Liver (tissue), 9 donors: ENCODE measurements around the gene SLC16A2. TPM values are rescaled to one million over a fixed set of nuclear protein-coding genes. Genes with fewer than 3 reads are reported as not detected.
A peak's percentile ranks its signal among the peaks of the same experiment; 100 is the strongest.

Source experiments
- DNase-seq: peaks from one replicate; pipeline ENCODE4 v3.0.0-alpha.2; 2017; ENCODE audit warnings: low spot score
- H3K27ac ChIP-seq, 2 donors: one replicate each; pipeline ENCODE4 v1.7.0; 2013; ENCODE audit warnings: inconsistent platforms in 2 of 2, low read length in 2 of 2, control low read depth in 1 of 2, low read depth in 1 of 2, mild to moderate bottlenecking in 1 of 2
- H3K27me3 ChIP-seq, 4 donors: one replicate each; pipeline versions ENCODE4 v1.6.1 to v1.7.0; 2013; ENCODE audit warnings: low read length in 3 of 4, inconsistent platforms in 1 of 4, mild to moderate bottlenecking in 1 of 4, moderate library complexity in 1 of 4; ENCODE audit not compliant: control insufficient read depth in 4 of 4, insufficient read depth in 4 of 4
- H3K36me3 ChIP-seq, 4 donors: one replicate each; pipeline versions ENCODE4 v1.6.1 to v1.7.0; 2013; ENCODE audit warnings: low read length in 3 of 4, mild to moderate bottlenecking in 3 of 4, low read depth in 1 of 4, moderate library complexity in 1 of 4; ENCODE audit not compliant: control insufficient read depth in 4 of 4, insufficient read depth in 3 of 4
- H3K4me1 ChIP-seq, 4 donors: one replicate each; pipeline versions ENCODE4 v1.6.1 to v1.7.0; 2013; ENCODE audit warnings: low read length in 3 of 4, mild to moderate bottlenecking in 3 of 4, moderate library complexity in 1 of 4; ENCODE audit not compliant: control insufficient read depth in 4 of 4, insufficient read depth in 4 of 4
- H3K4me3 ChIP-seq, 3 donors: one replicate each; pipeline versions ENCODE4 v1.6.1 to v1.7.0; 2013; ENCODE audit warnings: low read length in 3 of 3, control low read depth in 1 of 3, low read depth in 1 of 3, mild to moderate bottlenecking in 1 of 3
- H3K9ac ChIP-seq, 2 donors: one replicate each; pipeline ENCODE4 v1.7.0; 2013; ENCODE audit warnings: low read length in 2 of 2, mild to moderate bottlenecking in 2 of 2, moderate library complexity in 2 of 2, control low read depth in 1 of 2, low read depth in 1 of 2
- H3K9me3 ChIP-seq, 4 donors: one replicate each; pipeline versions ENCODE4 v1.6.1 to v1.7.0; 2013; ENCODE audit warnings: low read length in 3 of 4; ENCODE audit not compliant: control insufficient read depth in 4 of 4
- EGR1 ChIP-seq, 2 donors: IDR thresholded peaks; 2 replicates each; pipeline ENCODE4 v1.6.1; 2016 to 2018; ENCODE audit warnings: antibody characterized with exemption in 2 of 2, low read depth in 2 of 2
- FOXA1 ChIP-seq: IDR thresholded peaks from 2 replicates; pipeline ENCODE4 v1.6.1; 2016; ENCODE audit warnings: antibody characterized with exemption
- FOXA2 ChIP-seq: IDR thresholded peaks from 2 replicates; pipeline ENCODE4 v1.6.1; 2016; ENCODE audit warnings: antibody characterized with exemption
- GABPA ChIP-seq, 2 donors: IDR thresholded peaks in 1 of 2; conservative IDR thresholded peaks in 1 of 2; 2 replicates each; pipeline ENCODE4 v1.6.1; 2016; ENCODE audit warnings: antibody characterized with exemption in 2 of 2, mild to moderate bottlenecking in 1 of 2, moderate library complexity in 1 of 2
- HNF4A ChIP-seq, 2 donors: conservative IDR thresholded peaks; 2 replicates each; pipeline ENCODE4 v1.6.1; 2016; ENCODE audit warnings: antibody characterized with exemption in 2 of 2, mild to moderate bottlenecking in 2 of 2
- HNF4G ChIP-seq: IDR thresholded peaks from 2 replicates; pipeline ENCODE4 v1.6.1; 2016; ENCODE audit warnings: antibody characterized with exemption
- JUND ChIP-seq, 2 donors: IDR thresholded peaks; 2 replicates each; pipeline ENCODE4 v1.6.1; 2016; ENCODE audit warnings: antibody characterized with exemption in 2 of 2
- NR2F2 ChIP-seq: IDR thresholded peaks from 2 replicates; pipeline ENCODE4 v1.6.1; 2016; ENCODE audit warnings: antibody characterized with exemption
- RAD21 ChIP-seq, 2 donors: IDR thresholded peaks; 2 replicates each; pipeline ENCODE4 v1.6.1; 2016; ENCODE audit warnings: antibody characterized with exemption in 2 of 2, mild to moderate bottlenecking in 2 of 2
- REST ChIP-seq: IDR thresholded peaks from 2 replicates; pipeline ENCODE4 v1.6.1; 2016; ENCODE audit warnings: antibody characterized with exemption, mild to moderate bottlenecking
- RXRA ChIP-seq, 2 donors: IDR thresholded peaks; 2 replicates each; pipeline ENCODE4 v1.6.1; 2017 to 2018; ENCODE audit warnings: antibody characterized with exemption in 2 of 2, mild to moderate bottlenecking in 1 of 2
- SP1 ChIP-seq: IDR thresholded peaks from 2 replicates; pipeline ENCODE4 v1.6.1; 2018; ENCODE audit warnings: antibody characterized with exemption, mild to moderate bottlenecking
- TAF1 ChIP-seq: conservative IDR thresholded peaks from 2 replicates; pipeline ENCODE4 v1.6.1; 2016; ENCODE audit warnings: antibody characterized with exemption, mild to moderate bottlenecking
- YY1 ChIP-seq: IDR thresholded peaks from 2 replicates; pipeline ENCODE4 v1.6.1; 2016; ENCODE audit warnings: antibody characterized with exemption, mild to moderate bottlenecking
- ZBTB33 ChIP-seq: IDR thresholded peaks from 2 replicates; pipeline ENCODE4 v1.6.1; 2016; ENCODE audit warnings: antibody characterized with exemption
- WGBS: extraction: QIAGEN DNeasy Blood & Tissue Kit; methylation state at CpG from one replicate; pipeline ENCODE4 v1.1.7; 2013; 5-methylcytosine and 5-hydroxymethylcytosine counted together
- polyA plus RNA-seq, 2 donors: library from polyadenylated mRNA; stranded (reverse) in 1 of 2; unstranded in 1 of 2; fragments of 200-250 nt in 1 of 2; fragments of >200 nt in 1 of 2; fragmentation: Nextera tagmentation in 1 of 2; extraction: Ambion mirVana in 1 of 2; gene quantifications; one replicate each; pipeline versions ENCODE4 v1.2.1 to v1.2.3, GENCODE V29; 2013 to 2015
- total RNA-seq, 2 donors: library from RNA; depleted of rRNA; stranded (reverse); fragments of >200 nt; gene quantifications; one replicate each; pipeline ENCODE4 v1.2.3, GENCODE V29; 2014
- TF ChIP-seq, protein P1 (sequence below): IDR thresholded peaks from 2 replicates; pipeline ENCODE4 v1.6.1; 2016; ENCODE audit warnings: antibody characterized with exemption
- TF ChIP-seq, protein P2 (sequence below): IDR thresholded peaks from 2 replicates; pipeline ENCODE4 v1.6.1; 2016; ENCODE audit warnings: antibody characterized with exemption
- TF ChIP-seq, protein P3 (sequence below): fragments of 150-350 bp; IDR thresholded peaks from 2 replicates; pipeline ENCODE4 v1.5.1; 2017; ENCODE audit warnings: improper control_type of control experiment, low read depth, low read length; ENCODE audit not compliant: missing input control
- donor health status: healthy.
- donor health status: healthy.
- donor health status: healthy.
- donor health status: healthy.
- donor health status: healthy.

SLC16A2 gene
- total and polyA plus RNA-seq, 4 donors, result 10.0 to 32.7 (median 21.9) TPM

GRCh38 chrX:74493806-74494205 lies 72.5 kb downstream of the SLC16A2 start (continued):
- TF ChIP-seq ZBTB33 (no peak), GABPA (IDR thresholded peaks at IDR 0.05 in 1 of 2, conservative IDR thresholded peaks at IDR 0.05 in 1 of 2) (no peak), RAD21 (IDR thresholded peaks at IDR 0.05) (no peak), SP1 (no peak), EGR1 (IDR thresholded peaks at IDR 0.05; ENCODE audit: low read depth in 2 of 2) (no peak), FOXA1 (no peak), YY1 (no peak), FOXA2 (no peak), RXRA (IDR thresholded peaks at IDR 0.05) (no peak), NR2F2 (no peak)
- TF ChIP-seq, protein P1, sequence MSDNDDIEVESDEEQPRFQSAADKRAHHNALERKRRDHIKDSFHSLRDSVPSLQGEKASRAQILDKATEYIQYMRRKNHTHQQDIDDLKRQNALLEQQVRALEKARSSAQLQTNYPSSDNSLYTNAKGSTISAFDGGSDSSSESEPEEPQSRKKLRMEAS, result no peak

GRCh38 chrX:74498924-74499323 lies 77.6 kb downstream of the SLC16A2 start:
- no peaks in the 10 kb centered on the region for H3K27me3 ChIP-seq
- TF ChIP-seq HNF4A (conservative IDR thresholded peaks at IDR 0.05) (peak; percentile 33 to 57), NR2F2 (no peak)

GRCh38 chrX:74500067-74500466 lies 78.8 kb downstream of the SLC16A2 start:
- no peak overlapping the region for H3K4me3 ChIP-seq
- no peak for TF ChIP-seq JUND (IDR thresholded peaks at IDR 0.05)
- TF ChIP-seq HNF4A (conservative IDR thresholded peaks at IDR 0.05), result peak in 1 of 2 donors; percentile 41
- no peak for TF ChIP-seq GABPA (IDR thresholded peaks at IDR 0.05 in 1 of 2, conservative IDR thresholded peaks at IDR 0.05 in 1 of 2)
- TF ChIP-seq HNF4G, result peak; percentile 37
- H3K9ac ChIP-seq, result no peak overlapping the region
- peaks cover 6 to 46% (median 30%) of the 10 kb centered on the region in 4 donors for H3K4me1 ChIP-seq
- no peaks in the 10 kb centered on the region for H3K36me3 ChIP-seq
- WGBS, result 28% methylated on average over 2 of the region's 2 CpGs
- no peaks in the 10 kb centered on the region for H3K9me3 ChIP-seq
- H3K27me3 ChIP-seq, result no peaks in the 10 kb centered on the region
- no peak for DNase-seq
- H3K27ac ChIP-seq, result peak overlapping the region in 1 of 2 donors; percentile 25

More at GRCh38 chrX:74498924-74499323, 77.6 kb downstream of the SLC16A2 start:
- Histone ChIP-seq H3K4me3 (no peak overlapping the region), H3K4me1 (peaks cover 6 to 43% (median 30%) of the 10 kb centered on the region in 4 donors), H3K9ac (no peak overlapping the region), H3K27ac (no peak overlapping the region), H3K9me3 (no peaks in the 10 kb centered on the region), H3K36me3 (no peaks in the 10 kb centered on the region)
- DNase-seq, result no peak

DNA sequence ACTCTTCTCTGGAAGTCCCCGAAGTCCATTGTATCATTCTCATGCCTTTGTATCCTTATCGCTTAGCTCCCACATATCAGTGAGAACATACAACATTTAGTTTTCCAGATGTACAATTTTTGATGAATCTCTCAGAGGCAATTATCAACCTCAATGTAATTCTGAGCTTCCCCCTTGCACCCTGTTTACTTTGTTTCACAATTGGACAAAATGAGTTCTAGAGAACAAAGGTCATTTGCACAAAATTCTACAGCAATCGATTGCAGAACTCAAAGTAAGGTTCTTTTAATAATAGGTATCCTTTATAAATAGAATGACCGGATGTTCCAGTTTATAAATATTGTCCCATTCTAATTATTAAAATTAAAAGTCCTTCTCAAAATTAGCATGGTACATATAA lies 79.3 kb downstream of the SLC16A2 start:
- no peak overlapping the region for H3K27ac ChIP-seq
- H3K9me3 ChIP-seq, result no peaks in the 10 kb centered on the region
- H3K27me3 ChIP-seq, result no peaks in the 10 kb centered on the region
- H3K36me3 ChIP-seq, result no peaks in the 10 kb centered on the region
- no peak overlapping the region for H3K9ac ChIP-seq
- peaks cover 6 to 47% (median 33%) of the 10 kb centered on the region in 4 donors for H3K4me1 ChIP-seq
- H3K4me3 ChIP-seq, result no peak overlapping the region
- no peak for DNase-seq
- 41% methylated on average over 4 of the region's 4 CpGs for WGBS
- TF ChIP-seq EGR1 (IDR thresholded peaks at IDR 0.05; ENCODE audit: low read depth in 2 of 2) (no peak), SP1 (peak; percentile 68), FOXA1 (no peak), TAF1 (no peak), JUND (IDR thresholded peaks at IDR 0.05) (peak in 1 of 2 donors; percentile 41), RXRA (IDR thresholded peaks at IDR 0.05) (peak in 1 of 2 donors; percentile 37), NR2F2 (no peak), HNF4G (peak; percentile 65), REST (no peak), GABPA (IDR thresholded peaks at IDR 0.05 in 1 of 2, conservative IDR thresholded peaks at IDR 0.05 in 1 of 2) (no peak), FOXA2 (peak; percentile 71), RAD21 (IDR thresholded peaks at IDR 0.05) (peak in 1 of 2 donors; percentile 16), YY1 (peak; percentile 15)
- TF ChIP-seq, protein P2, sequence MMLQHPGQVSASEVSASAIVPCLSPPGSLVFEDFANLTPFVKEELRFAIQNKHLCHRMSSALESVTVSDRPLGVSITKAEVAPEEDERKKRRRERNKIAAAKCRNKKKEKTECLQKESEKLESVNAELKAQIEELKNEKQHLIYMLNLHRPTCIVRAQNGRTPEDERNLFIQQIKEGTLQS, result no peak
- TF ChIP-seq, protein P1, result no peak
- TF ChIP-seq, protein P3, sequence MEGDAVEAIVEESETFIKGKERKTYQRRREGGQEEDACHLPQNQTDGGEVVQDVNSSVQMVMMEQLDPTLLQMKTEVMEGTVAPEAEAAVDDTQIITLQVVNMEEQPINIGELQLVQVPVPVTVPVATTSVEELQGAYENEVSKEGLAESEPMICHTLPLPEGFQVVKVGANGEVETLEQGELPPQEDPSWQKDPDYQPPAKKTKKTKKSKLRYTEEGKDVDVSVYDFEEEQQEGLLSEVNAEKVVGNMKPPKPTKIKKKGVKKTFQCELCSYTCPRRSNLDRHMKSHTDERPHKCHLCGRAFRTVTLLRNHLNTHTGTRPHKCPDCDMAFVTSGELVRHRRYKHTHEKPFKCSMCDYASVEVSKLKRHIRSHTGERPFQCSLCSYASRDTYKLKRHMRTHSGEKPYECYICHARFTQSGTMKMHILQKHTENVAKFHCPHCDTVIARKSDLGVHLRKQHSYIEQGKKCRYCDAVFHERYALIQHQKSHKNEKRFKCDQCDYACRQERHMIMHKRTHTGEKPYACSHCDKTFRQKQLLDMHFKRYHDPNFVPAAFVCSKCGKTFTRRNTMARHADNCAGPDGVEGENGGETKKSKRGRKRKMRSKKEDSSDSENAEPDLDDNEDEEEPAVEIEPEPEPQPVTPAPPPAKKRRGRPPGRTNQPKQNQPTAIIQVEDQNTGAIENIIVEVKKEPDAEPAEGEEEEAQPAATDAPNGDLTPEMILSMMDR, result no peak
